ENCODE results near the gene NCBP2. TPM values are rescaled to one million over a fixed set of nuclear protein-coding genes. Genes with fewer than 3 reads are reported as not detected.

The NCBP2 gene
- total RNA-seq, 1 donor from 2014 or later, result 61.3 TPM

GRCh38 chr3:196886144-196886543 lies 56.2 kb downstream of the NCBP2 start:
- intact Hi-C loops (cut with micrococcal nuclease), result no loop called here

Other genes with a start within 250 kb of the NCBP2 start
- gene CEP19, start 230.3 kb downstream of the NCBP2 start, total RNA-seq, result 5.3 and 5.5 TPM in 2 replicates
- 67.2 and 67.5 TPM in 2 replicates for gene PIGX, start 230.2 kb downstream of the NCBP2 start, total RNA-seq
- 93.9 and 97.7 TPM in 2 replicates for gene PAK2, start 202.7 kb downstream of the NCBP2 start, total RNA-seq
- 41.2 and 43.1 TPM in 2 replicates for gene SENP5, start 74.6 kb downstream of the NCBP2 start, total RNA-seq
- gene PIGZ, start 26.3 kb upstream of the NCBP2 start, total RNA-seq, result 1.4 and 2.2 TPM in 2 replicates
- gene MELTF, start 87.3 kb upstream of the NCBP2 start, total RNA-seq, result 4.3 and 5.2 TPM in 2 replicates